RWPE2 (cell line): ENCODE measurements around the gene FES.
A peak's percentile ranks its signal among the peaks of the same experiment; 100 is the strongest.

Experiments
- ATAC-seq: fragments of 200-7000 bp; cut with Tn5 transposase; 3 replicates; pipeline ENCODE4 v1.9.1; 2021; ENCODE audit warnings: low read depth
- DNase-seq: peaks from one replicate; pipeline ENCODE4 v3.0.0-alpha.2; 2020; ENCODE audit warnings: low spot score
- H3K27ac ChIP-seq: fragments of 450-650 bp; 2 replicates; pipeline ENCODE4 v1.5.1; 2017; ENCODE audit warnings: mild to moderate bottlenecking; ENCODE audit not compliant: poor library complexity, severe bottlenecking
- H3K27me3 ChIP-seq: fragments of 250-450 bp; sonication (Bioruptor Pico); 2 replicates; pipeline ENCODE4 v1.5.1; 2021; ENCODE audit warnings: mild to moderate bottlenecking, moderate library complexity; ENCODE audit not compliant: insufficient read depth, poor library complexity, severe bottlenecking
- H3K36me3 ChIP-seq: fragments of 250-450 bp; sonication (Bioruptor Pico); 2 replicates; pipeline ENCODE4 v1.5.1; 2020; ENCODE audit warnings: low read depth, mild to moderate bottlenecking, moderate library complexity
- H3K4me1 ChIP-seq: fragments of 250-450 bp; sonication (Bioruptor Pico); 2 replicates; pipeline ENCODE4 v1.5.1; 2021; ENCODE audit warnings: mild to moderate bottlenecking, moderate library complexity; ENCODE audit not compliant: insufficient read depth, poor library complexity, severe bottlenecking
- H3K4me3 ChIP-seq: fragments of 250-450 bp; sonication (Bioruptor Pico); 2 replicates; pipeline ENCODE4 v1.5.1; 2021; ENCODE audit warnings: mild to moderate bottlenecking, moderate library complexity; ENCODE audit not compliant: severe bottlenecking
- H3K9me3 ChIP-seq: fragments of 250-450 bp; sonication (Bioruptor Pico); 2 replicates; pipeline ENCODE4 v1.5.1; 2021; ENCODE audit warnings: mild to moderate bottlenecking, moderate library complexity; ENCODE audit not compliant: severe bottlenecking
- CTCF ChIP-seq: fragments of 450-650 bp; IDR thresholded peaks from one replicate; pipeline ENCODE4 v1.5.1; 2017; ENCODE audit warnings: mild to moderate bottlenecking, moderate library complexity; ENCODE audit not compliant: poor library complexity, severe bottlenecking

FES gene

DNA sequence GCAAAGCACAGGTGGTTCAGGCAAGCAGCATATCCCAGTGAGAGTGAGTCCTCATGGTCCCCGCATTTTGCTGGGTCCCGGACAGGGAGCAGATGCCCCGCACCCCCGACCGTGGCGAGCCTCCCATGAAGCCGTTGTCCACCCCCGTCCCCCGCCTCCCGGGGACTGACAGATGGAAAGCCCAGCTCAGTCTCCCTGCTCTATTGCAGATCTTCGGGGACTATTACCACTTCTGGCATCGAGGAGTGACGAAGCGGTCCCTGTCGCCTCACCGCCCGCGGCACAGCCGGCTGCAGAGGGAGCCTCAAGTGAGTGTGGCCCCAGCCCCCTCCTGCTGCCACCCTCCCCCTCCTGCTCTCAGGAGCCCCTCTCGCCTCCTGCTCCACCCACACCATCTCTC lies 8.3 kb upstream of the FES start:
- DNase-seq (peak; percentile 74), ATAC-seq (no peak)
- Histone ChIP-seq H3K9me3 (no peaks in the 10 kb centered on the region), H3K4me1 (peaks cover 21% of the 10 kb centered on the region), H3K36me3 (peaks cover 54% of the 10 kb centered on the region), H3K27me3 (no peaks in the 10 kb centered on the region), H3K27ac (no peak overlapping the region), H3K4me3 (no peak overlapping the region)
- no peak for TF ChIP-seq CTCF

GRCh38 chr15:90876512-90877170 lies 7.7 kb upstream of the FES start:
- Histone ChIP-seq H3K36me3 (peaks cover 54% of the 10 kb centered on the region), H3K4me3 (no peak overlapping the region), H3K27me3 (no peaks in the 10 kb centered on the region), H3K4me1 (peaks cover 21% of the 10 kb centered on the region), H3K9me3 (no peaks in the 10 kb centered on the region), H3K27ac (no peak overlapping the region)
- TF ChIP-seq CTCF: no peak
- ATAC-seq: no peak
- DNase-seq: peak; percentile 73

DNA sequence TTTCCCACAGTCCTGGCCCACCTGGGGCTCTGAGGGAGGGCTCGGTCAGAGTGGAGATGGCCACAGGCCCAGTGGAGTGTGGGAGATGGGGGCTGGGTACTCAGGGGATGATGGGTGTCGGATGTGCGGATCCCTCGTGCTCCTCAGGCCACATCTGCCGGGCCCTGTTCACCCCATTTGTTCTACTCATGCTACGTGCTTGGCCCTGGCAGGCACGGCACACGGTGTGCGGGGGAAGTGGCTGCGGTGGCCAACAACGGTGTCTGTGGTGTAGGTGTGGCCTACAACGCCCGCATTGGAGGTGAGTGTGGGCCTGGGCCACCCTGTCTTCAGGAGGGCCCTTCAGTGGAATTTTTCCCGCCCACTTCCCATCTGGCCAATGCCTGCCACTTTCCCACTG lies 7.0 kb upstream of the FES start:
- H3K4me1 ChIP-seq: peaks cover 21% of the 10 kb centered on the region
- H3K36me3 ChIP-seq: peaks cover 54% of the 10 kb centered on the region
- no peak for TF ChIP-seq CTCF
- ATAC-seq (no peak), DNase-seq (no peak)
- no peak overlapping the region for H3K4me3 ChIP-seq
- H3K9me3 ChIP-seq: no peaks in the 10 kb centered on the region
- H3K27ac ChIP-seq: no peak overlapping the region
- no peaks in the 10 kb centered on the region for H3K27me3 ChIP-seq

- Histone ChIP-seq H3K36me3 (peaks cover 54% of the 10 kb centered on the region), H3K27ac (no peak overlapping the region), H3K9me3 (no peaks in the 10 kb centered on the region), H3K4me1 (peaks cover 15% of the 10 kb centered on the region), H3K27me3 (no peaks in the 10 kb centered on the region), H3K4me3 (no peak overlapping the region)
- no peak for TF ChIP-seq CTCF
- DNase-seq (peak; percentile 72), ATAC-seq (no peak)
Observed at GRCh38 chr15:90877996-90878395, 6.3 kb upstream of the FES start.

DNA sequence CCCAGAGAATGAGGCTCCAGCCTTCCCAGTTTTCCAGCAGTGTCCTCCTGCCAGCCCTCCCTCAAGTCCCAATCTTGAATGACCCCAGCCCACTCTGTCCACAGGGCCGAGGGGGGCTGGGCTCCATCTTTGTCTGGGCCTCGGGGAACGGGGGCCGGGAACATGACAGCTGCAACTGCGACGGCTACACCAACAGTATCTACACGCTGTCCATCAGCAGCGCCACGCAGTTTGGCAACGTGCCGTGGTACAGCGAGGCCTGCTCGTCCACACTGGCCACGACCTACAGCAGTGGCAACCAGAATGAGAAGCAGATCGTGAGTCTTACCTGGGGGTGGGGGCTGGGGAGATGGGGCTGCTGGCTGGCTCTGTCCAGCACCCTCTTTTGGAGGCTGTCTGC lies 5.6 kb upstream of the FES start:
- H3K27me3 ChIP-seq: no peaks in the 10 kb centered on the region
- peaks cover 54% of the 10 kb centered on the region for H3K36me3 ChIP-seq

More for the DNA sequence above, 5.6 kb upstream of the FES start:
- Histone ChIP-seq H3K4me1 (peaks cover 8% of the 10 kb centered on the region), H3K9me3 (no peaks in the 10 kb centered on the region), H3K27ac (no peak overlapping the region), H3K4me3 (no peak overlapping the region)
- ATAC-seq (no peak), DNase-seq (peak; percentile 75)
- TF ChIP-seq CTCF: no peak
